VCaP (cell line): Measurements from ENCODE around the gene ARHGAP22.

Experiments
- H3K27ac ChIP-seq: fragments of 450-650 bp; 2 replicates; pipeline ENCODE4 v1.5.1; 2017
- TF ChIP-seq, protein P1 (sequence below): fragments of 450-650 bp; conservative IDR thresholded peaks from 2 replicates; pipeline ENCODE4 v1.5.1; 2017; ENCODE audit warnings: mild to moderate bottlenecking, moderate library complexity

Gene ARHGAP22

GRCh38 chr10:48454302-48455054 lies 150.4 kb downstream of the ARHGAP22 start:
- TF ChIP-seq, protein P1, sequence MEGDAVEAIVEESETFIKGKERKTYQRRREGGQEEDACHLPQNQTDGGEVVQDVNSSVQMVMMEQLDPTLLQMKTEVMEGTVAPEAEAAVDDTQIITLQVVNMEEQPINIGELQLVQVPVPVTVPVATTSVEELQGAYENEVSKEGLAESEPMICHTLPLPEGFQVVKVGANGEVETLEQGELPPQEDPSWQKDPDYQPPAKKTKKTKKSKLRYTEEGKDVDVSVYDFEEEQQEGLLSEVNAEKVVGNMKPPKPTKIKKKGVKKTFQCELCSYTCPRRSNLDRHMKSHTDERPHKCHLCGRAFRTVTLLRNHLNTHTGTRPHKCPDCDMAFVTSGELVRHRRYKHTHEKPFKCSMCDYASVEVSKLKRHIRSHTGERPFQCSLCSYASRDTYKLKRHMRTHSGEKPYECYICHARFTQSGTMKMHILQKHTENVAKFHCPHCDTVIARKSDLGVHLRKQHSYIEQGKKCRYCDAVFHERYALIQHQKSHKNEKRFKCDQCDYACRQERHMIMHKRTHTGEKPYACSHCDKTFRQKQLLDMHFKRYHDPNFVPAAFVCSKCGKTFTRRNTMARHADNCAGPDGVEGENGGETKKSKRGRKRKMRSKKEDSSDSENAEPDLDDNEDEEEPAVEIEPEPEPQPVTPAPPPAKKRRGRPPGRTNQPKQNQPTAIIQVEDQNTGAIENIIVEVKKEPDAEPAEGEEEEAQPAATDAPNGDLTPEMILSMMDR = no peak
- peak overlapping the region; percentile 10; the same call in 1 of the 2 replicates for H3K27ac ChIP-seq

GRCh38 chr10:48453451-48454301 lies 151.2 kb downstream of the ARHGAP22 start:
- peak overlapping the region; percentile 10; the same call in 1 of the 2 replicates for H3K27ac ChIP-seq
- TF ChIP-seq, protein P1 = no peak

GRCh38 chr10:48452879-48453412 lies 151.9 kb downstream of the ARHGAP22 start:
- TF ChIP-seq, protein P1 = no peak
- no peak overlapping the region; the same call in 1 of the 2 replicates for H3K27ac ChIP-seq

DNA sequence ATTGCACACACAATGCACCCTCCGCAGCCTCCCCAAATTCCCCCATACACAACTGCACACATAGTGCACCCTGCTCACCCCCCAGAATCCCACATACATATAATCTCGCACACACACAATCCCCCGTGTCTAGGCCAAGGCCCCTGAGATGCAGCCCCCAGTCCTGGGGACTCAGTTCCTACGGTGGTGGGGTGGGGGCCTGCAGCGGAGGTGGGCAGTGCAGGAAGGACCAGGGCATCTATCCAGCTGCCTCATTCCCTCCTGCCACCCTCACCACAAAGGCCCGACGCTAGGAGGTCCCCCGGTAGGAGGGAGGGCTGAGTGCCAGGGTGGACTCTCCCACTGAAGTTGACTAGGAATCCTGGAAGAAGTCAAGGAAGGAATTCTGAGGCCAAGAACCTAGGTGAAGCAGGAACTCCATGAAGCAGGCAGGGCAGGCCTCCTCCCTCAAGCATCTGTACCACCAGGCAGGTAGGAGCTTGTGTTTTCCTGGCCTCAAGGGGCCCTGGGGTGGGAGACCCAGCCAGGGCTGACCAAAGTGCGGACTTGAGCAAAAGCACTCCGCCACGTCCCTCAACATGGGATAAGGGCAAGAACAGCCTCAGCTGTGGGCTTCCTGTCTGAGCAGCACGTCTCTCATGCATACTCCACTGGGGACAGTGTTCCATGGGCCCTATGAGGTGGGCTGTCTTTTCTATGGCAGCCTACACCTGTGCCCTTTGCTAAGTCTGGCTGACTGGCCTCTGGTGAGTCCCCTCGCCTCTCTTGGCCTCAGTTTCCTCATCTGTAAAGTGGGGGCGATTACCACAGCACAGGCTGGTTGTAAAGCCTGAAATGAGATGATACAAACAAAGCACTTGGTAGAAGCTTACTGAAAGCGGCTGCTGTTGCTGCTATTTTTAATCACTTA lies 152.6 kb downstream of the ARHGAP22 start:
- H3K27ac ChIP-seq = no peak overlapping the region
- TF ChIP-seq, protein P1 = no peak

DNA sequence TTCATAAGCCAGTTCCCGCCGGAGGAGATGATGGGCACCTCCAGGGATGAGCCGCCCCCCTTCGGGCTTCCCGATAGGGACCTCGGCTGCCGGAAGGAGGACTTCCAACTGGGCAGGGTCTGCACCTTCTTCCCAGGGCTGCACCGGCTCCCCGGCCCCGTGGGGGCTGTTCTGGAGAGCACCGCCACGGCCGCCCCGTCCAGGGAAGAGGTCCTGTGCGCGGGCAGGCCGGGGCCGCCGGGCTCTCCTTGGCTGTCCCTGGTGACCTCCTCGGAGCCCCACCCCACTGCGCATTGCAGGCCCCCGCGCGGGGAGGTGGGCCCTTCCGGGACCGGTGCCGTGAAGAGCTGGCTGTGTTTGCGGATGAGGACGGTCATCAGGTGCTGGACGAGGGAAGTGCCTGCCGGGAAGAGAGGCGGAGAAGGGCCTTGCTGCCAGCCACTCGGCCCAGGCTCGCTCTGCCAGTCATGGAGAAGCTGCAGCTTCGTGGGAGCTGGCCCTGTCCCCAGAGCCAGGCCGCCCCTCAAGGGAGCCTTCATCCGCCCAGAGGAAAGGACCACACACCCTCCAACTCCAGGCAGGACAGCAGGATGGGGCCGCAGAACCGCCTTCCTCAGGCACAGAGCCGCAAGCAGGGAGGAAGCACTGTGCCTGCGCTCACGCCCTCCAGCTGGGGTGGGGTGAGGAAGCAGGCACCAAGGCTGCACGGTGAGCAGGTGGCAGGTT lies 154.0 kb downstream of the ARHGAP22 start:
- TF ChIP-seq, protein P1 = no peak
- H3K27ac ChIP-seq = no peak overlapping the region

DNA sequence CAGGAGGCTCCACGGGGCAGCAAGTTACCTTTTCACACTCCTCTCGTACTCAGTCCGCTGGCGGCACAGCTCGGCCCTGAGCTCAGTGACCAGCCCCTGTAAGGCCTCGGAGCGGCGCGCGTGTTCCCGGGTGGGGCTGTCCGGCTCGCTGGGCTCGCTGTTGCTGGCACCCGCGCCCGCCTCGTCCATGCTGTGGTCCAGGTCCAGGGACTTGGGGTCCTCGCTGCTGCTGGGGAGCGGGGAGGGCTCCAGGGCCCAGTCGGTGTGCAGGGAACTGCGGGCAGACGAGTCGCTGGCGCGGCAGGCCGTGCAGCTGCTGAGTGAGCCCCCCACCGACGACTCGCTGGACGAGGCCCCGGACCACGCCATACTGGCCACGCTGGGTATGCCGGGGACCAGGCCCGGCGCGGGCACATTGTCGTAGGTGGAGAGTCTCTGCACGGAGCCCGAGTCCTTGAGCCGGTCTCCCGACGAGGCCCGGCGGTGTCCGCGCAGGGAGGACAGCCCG lies 154.6 kb downstream of the ARHGAP22 start:
- no peak overlapping the region for H3K27ac ChIP-seq
- TF ChIP-seq, protein P1 = no peak
